Body of pancreas (tissue), 4 donors: ENCODE results near the gene NFATC2. TPM values are rescaled to one million over a fixed set of nuclear protein-coding genes. Genes with fewer than 3 reads are reported as not detected.

Source experiments
- ATAC-seq: fragments of 150-250 bp; one replicate; pipeline ENCODE4 v1.9.1; 2016
- DNase-seq, 4 donors: peaks; one replicate each; pipeline ENCODE4 v3.0.0-alpha.2; 2019
- H3K27ac ChIP-seq, 4 donors: fragments of 200-600 bp; sonication (generic); 1 replicate in 3 of 4; 2 replicates in 1 of 4; pipeline versions ENCODE4 v1.5.1 to v1.6.1; 2016 to 2019; ENCODE audit warnings: mild to moderate bottlenecking in 1 of 4, mixed read lengths in 1 of 4, moderate library complexity in 1 of 4
- H3K27me3 ChIP-seq, 2 donors: fragments of 200-600 bp; sonication (generic); one replicate each; pipeline ENCODE4 v1.6.0; 2016; ENCODE audit warnings: mild to moderate bottlenecking in 1 of 2
- H3K36me3 ChIP-seq, 2 donors: fragments of 200-600 bp; sonication (generic); replicated peaks in 1 of 2; 2 replicates each; pipeline ENCODE4 v1.5.1; 2016; ENCODE audit warnings: low read depth in 2 of 2; ENCODE audit not compliant: insufficient read depth in 1 of 2
- H3K4me1 ChIP-seq: fragments of 200-600 bp; sonication (generic); one replicate; pipeline ENCODE4 v1.6.0; 2016
- H3K4me3 ChIP-seq, 2 donors: fragments of 200-600 bp; sonication (generic); 1 replicate in 1 of 2; 2 replicates in 1 of 2; pipeline ENCODE4 v1.5.1; 2016 to 2019
- H3K9me3 ChIP-seq, 3 donors: fragments of 200-600 bp; sonication (generic); 1 replicate in 2 of 3; 2 replicates in 1 of 3; pipeline ENCODE4 v1.5.1; 2016
- POLR2A ChIP-seq, 3 donors: fragments of 450-650 bp; IDR thresholded peaks; one replicate each; pipeline ENCODE4 v1.6.1; 2016; ENCODE audit warnings: antibody characterized with exemption in 3 of 3, mild to moderate bottlenecking in 2 of 3
- WGBS, 2 donors: methylation state at CpG; one replicate each; pipeline ENCODE4 v1.1.5; 2017; 5-methylcytosine and 5-hydroxymethylcytosine counted together
- intact Hi-C: fragments of 100-400 bp; cut with DNase I; formaldehyde crosslinking; loops from one replicate; pipeline ENCODE4 v1.15.1; 2023
- total RNA-seq, 2 donors: library from RNA; depleted of rRNA; stranded (reverse); fragments of >200 nt; gene quantifications; one replicate each; pipeline ENCODE4 v1.1.0, GENCODE V29; 2016
- TF ChIP-seq, protein P1 (sequence below), 7 experiments: fragments of 450-650 bp in 4 of 7; fragments of 200-600 bp in 3 of 7; sonication (generic) in 3 of 7; IDR thresholded peaks; one replicate each; pipeline ENCODE4 v1.5.1; 2016 to 2019; ENCODE audit warnings: antibody characterized with exemption in 7 of 7

Gene NFATC2
- total RNA-seq, 2 donors from 2014 or later: 4.9 to 7.6 TPM

- peaks cover 0 to 6% of the 10 kb centered on the region in 2 donors for H3K27me3 ChIP-seq
- intact Hi-C loops: no loop called here
- H3K9me3 ChIP-seq: no peaks in the 10 kb centered on the region
- ATAC-seq (no peak), DNase-seq (no peak)
- no peak overlapping the region for H3K27ac ChIP-seq
- H3K4me1 ChIP-seq: no peaks in the 10 kb centered on the region
- H3K4me3 ChIP-seq: no peak overlapping the region
- no peaks in the 10 kb centered on the region for H3K36me3 ChIP-seq
- WGBS, 2 donors: 50 to 63% methylated on average over 8 of the region's 8 CpGs
- TF ChIP-seq, protein P1, sequence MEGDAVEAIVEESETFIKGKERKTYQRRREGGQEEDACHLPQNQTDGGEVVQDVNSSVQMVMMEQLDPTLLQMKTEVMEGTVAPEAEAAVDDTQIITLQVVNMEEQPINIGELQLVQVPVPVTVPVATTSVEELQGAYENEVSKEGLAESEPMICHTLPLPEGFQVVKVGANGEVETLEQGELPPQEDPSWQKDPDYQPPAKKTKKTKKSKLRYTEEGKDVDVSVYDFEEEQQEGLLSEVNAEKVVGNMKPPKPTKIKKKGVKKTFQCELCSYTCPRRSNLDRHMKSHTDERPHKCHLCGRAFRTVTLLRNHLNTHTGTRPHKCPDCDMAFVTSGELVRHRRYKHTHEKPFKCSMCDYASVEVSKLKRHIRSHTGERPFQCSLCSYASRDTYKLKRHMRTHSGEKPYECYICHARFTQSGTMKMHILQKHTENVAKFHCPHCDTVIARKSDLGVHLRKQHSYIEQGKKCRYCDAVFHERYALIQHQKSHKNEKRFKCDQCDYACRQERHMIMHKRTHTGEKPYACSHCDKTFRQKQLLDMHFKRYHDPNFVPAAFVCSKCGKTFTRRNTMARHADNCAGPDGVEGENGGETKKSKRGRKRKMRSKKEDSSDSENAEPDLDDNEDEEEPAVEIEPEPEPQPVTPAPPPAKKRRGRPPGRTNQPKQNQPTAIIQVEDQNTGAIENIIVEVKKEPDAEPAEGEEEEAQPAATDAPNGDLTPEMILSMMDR (IDR thresholded peaks at IDR 0.05): no peak
- TF ChIP-seq POLR2A (IDR thresholded peaks at IDR 0.05): no peak
Measured at GRCh38 chr20:51553897-51554486, 11.5 kb upstream of the NFATC2 start.

DNA sequence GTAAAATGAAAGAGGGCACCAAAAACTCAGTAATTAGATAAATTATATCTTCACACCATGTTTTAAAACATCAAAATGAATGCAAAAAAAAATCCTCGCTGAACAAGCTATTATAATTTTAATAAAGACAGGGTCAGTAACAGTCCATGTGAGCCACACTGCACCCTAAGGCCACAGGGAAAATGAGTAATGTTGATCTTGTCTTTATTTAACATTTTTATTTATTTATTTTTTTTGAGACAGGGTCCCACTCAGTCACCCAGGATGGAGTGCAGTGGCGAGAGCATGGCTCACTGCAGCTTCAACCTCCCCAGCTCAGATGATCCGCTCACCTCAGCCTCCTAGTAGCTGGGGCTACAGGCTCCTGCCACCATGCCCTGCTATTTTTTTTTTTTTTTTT, 8.7 kb upstream of the NFATC2 start:
- 87 to 89% methylated on average over 3 of the region's 3 CpGs for WGBS, 2 donors
- intact Hi-C loops: no loop called here

DNA sequence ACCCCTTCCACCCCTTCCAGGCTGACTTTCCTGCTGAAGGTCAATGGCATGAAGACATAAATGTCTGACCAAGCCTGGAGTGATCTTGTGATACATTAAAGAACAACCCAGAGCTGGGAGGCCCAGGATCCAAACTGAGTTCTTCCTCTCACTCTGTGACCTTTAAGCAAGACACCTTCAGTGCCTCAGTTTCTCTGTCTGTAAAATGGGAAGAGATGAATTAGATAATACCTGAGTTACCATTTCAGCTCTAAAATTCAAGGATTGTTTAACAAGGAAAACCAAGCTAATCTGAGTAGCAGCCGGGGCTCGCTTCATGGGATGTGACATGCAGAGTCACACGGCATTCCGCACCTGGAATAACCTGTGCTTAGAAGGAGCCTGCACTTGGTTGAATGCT, 7.0 kb upstream of the NFATC2 start:
- no peaks in the 10 kb centered on the region for H3K27me3 ChIP-seq

More for the DNA sequence above, 8.7 kb upstream of the NFATC2 start:
- Histone ChIP-seq H3K4me1 (no peaks in the 10 kb centered on the region), H3K4me3 (no peak overlapping the region), H3K27me3 (no peaks in the 10 kb centered on the region), H3K27ac (no peak overlapping the region), H3K36me3 (no peaks in the 10 kb centered on the region), H3K9me3 (no peaks in the 10 kb centered on the region)
- TF ChIP-seq, protein P1 (IDR thresholded peaks at IDR 0.05): no peak
- no peak for TF ChIP-seq POLR2A (IDR thresholded peaks at IDR 0.05)
- DNase-seq (no peak), ATAC-seq (no peak)

DNA sequence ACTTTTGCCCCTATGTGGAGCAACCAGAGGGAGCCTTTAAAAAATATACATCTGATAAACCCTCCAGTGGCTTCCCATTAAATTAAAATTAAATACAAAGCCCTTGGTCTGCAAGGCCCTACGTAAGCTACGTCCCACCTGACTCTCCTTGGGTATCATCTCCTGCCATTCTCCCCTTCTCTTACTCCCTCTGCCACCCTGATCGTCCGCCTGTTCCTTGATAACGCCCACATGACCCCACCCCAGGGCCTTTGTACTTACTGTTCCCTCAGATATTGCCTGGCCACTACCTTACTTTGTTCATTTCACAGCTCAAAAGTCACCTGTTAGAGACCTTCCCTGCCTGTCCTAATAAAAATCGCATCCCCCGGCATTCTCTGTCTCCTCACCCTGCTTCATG, 5.4 kb upstream of the NFATC2 start:
- no peak for TF ChIP-seq POLR2A (IDR thresholded peaks at IDR 0.05)
- TF ChIP-seq, protein P1 (IDR thresholded peaks at IDR 0.05): no peak
- intact Hi-C loops: no loop called here
- H3K27me3 ChIP-seq: no peaks in the 10 kb centered on the region
- H3K4me1 ChIP-seq: peaks cover 4% of the 10 kb centered on the region
- ATAC-seq (no peak), DNase-seq (no peak)
- 89 to 93% methylated on average over 7 of the region's 7 CpGs for whole genome bisulfite sequencing, 2 donors
- H3K4me3 ChIP-seq: no peak overlapping the region
- H3K36me3 ChIP-seq: no peaks in the 10 kb centered on the region
- no peaks in the 10 kb centered on the region for H3K9me3 ChIP-seq
- no peak overlapping the region for H3K27ac ChIP-seq

More for the DNA sequence above, 7.0 kb upstream of the NFATC2 start:
- no peak overlapping the region for H3K27ac ChIP-seq
- H3K4me3 ChIP-seq: no peak overlapping the region
- TF ChIP-seq, protein P1 (IDR thresholded peaks at IDR 0.05): no peak
- TF ChIP-seq POLR2A (IDR thresholded peaks at IDR 0.05): no peak
- 94 to 97% methylated on average over 4 of the region's 4 CpGs for WGBS, 2 donors
- no peak for DNase-seq
- ATAC-seq: no peak
- no peaks in the 10 kb centered on the region for H3K9me3 ChIP-seq
- H3K36me3 ChIP-seq: no peaks in the 10 kb centered on the region
- intact Hi-C loops: no loop called here
- no peaks in the 10 kb centered on the region for H3K4me1 ChIP-seq

- Histone ChIP-seq H3K27me3 (no peaks in the 10 kb centered on the region), H3K4me1 (peaks cover 25% of the 10 kb centered on the region), H3K27ac (no peak overlapping the region), H3K36me3 (no peaks in the 10 kb centered on the region), H3K4me3 (no peak overlapping the region), H3K9me3 (no peaks in the 10 kb centered on the region)
- no peak for DNase-seq
- no peak for TF ChIP-seq POLR2A (IDR thresholded peaks at IDR 0.05)
- TF ChIP-seq, protein P1 (IDR thresholded peaks at IDR 0.05): no peak
- no peak for ATAC-seq
- intact Hi-C loops: no loop called here
- WGBS, 2 donors: 69 to 71% methylated on average over 2 of the region's 2 CpGs
Measured at GRCh38 chr20:51545515-51545914, 3.0 kb upstream of the NFATC2 start.
